Bronchial smooth muscle cell (primary cell): ENCODE data around the gene MYH15. TPM values are rescaled to one million over a fixed set of nuclear protein-coding genes. Genes with fewer than 3 reads are reported as not detected.

Experiments
- total RNA-seq: library from RNA; depleted of rRNA; stranded (reverse); fragments of >200 nt; gene quantifications from 2 replicates; pipeline ENCODE4 v1.2.1, GENCODE V29; 2014

MYH15 gene
- total RNA-seq: 0.86 and 0.95 TPM in 2 replicates

DNA sequence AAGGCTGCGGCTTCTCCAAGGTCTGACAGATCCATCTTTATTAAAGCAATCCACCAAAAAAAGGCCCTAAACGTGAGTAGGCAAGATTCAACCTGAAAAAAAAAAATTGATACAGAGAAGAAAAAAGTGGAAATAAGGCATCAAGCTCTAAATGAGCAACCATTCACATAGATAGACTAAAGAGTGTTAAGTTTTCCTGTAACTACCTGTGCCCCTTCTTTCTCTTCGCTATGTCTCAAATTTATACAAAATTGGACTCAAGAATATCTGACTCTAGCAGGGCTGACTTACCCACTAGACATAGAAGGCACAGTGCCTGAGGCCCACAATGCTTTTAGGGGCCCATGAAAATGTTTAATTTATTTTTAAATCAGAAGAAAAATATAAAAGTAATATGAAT is at the start of gene MYH15:
Gene MYH15 (minus strand): TSS at position 101 of the 400 bp plus-strand sequence. CDS start 66 bp downstream, at position 35.

Other genes starting within 250 kb of the MYH15 start
- gene HHLA2, start 214.0 kb downstream of the MYH15 start, total RNA-seq: 0.09 TPM in 1 of 2 replicates, not detected in the other
- gene CIP2A, start 78.8 kb upstream of the MYH15 start, total RNA-seq: 4.3 and 4.9 TPM in 2 replicates
- 13.9 and 15.9 TPM in 2 replicates for gene DZIP3, start 79.1 kb upstream of the MYH15 start, total RNA-seq
- gene RETNLB, start 246.8 kb upstream of the MYH15 start, total RNA-seq: not detected in 2 replicates